DMS 273 treated with DMSO at 0.1 percent for 48 hours (cell line): ENCODE measurements around the gene CSRNP2.
"Not testable (repeated sequence)": the region's sequence is repeated elsewhere in the genome, so short reads cannot be mapped to it uniquely, and the experiment has no call there.

Source experiments
- DNase-seq: peaks from one replicate; lab custom pipeline; 2025; lab: John Stamatoyannopoulos, UW

The CSRNP2 gene

GRCh38 chr12:51083126-51083833, at the start of gene CSRNP2:
Gene CSRNP2 (minus strand): TSS chr12:51083596. CDS start chr12:51076561, 7,035 bp downstream.
- peak; percentile 72 for DNase-seq

- no peak for DNase-seq
Observed at GRCh38 chr12:51132693-51133092, 49.3 kb upstream of the CSRNP2 start.

GRCh38 chr12:51131745-51132521, 48.5 kb upstream of the CSRNP2 start:
- no peak for DNase-seq

GRCh38 chr12:51128919-51129318, 45.5 kb upstream of the CSRNP2 start:
- DNase-seq = no peak

GRCh38 chr12:51127050-51127729, 43.8 kb upstream of the CSRNP2 start:
- no peak for DNase-seq

- no peak for DNase-seq
Observed at GRCh38 chr12:51126297-51126696, 42.9 kb upstream of the CSRNP2 start.

GRCh38 chr12:51124504-51124903, 41.1 kb upstream of the CSRNP2 start:
- DNase-seq = no peak

GRCh38 chr12:51122844-51123243, 39.4 kb upstream of the CSRNP2 start:
- no peak for DNase-seq

GRCh38 chr12:51118706-51119105, 35.3 kb upstream of the CSRNP2 start:
- no peak for DNase-seq

GRCh38 chr12:51115533-51115932, 32.1 kb upstream of the CSRNP2 start:
- no peak for DNase-seq

- no peak for DNase-seq
Observed at GRCh38 chr12:51108136-51108535, 24.7 kb upstream of the CSRNP2 start.

- DNase-seq = no peak
Observed at GRCh38 chr12:51103977-51104376, 20.6 kb upstream of the CSRNP2 start.

GRCh38 chr12:51098611-51099010, 15.2 kb upstream of the CSRNP2 start:
- DNase-seq = no peak

GRCh38 chr12:51090705-51091229, 7.4 kb upstream of the CSRNP2 start:
- DNase-seq = no peak

- DNase-seq = no peak
Observed at GRCh38 chr12:51087818-51088217, 4.4 kb upstream of the CSRNP2 start.

GRCh38 chr12:51086933-51087332, 3.5 kb upstream of the CSRNP2 start:
- no peak for DNase-seq

- DNase-seq = no peak
Observed at GRCh38 chr12:51085757-51086156, 2.4 kb upstream of the CSRNP2 start.

- no peak for DNase-seq
Observed at GRCh38 chr12:51082561-51083125, 753 bp downstream of the CSRNP2 start.

- no peak for DNase-seq
Observed at GRCh38 chr12:51081421-51081820, 2.0 kb downstream of the CSRNP2 start.

GRCh38 chr12:51080136-51080535, 3.3 kb downstream of the CSRNP2 start:
- no peak for DNase-seq

GRCh38 chr12:51078866-51079265, 4.5 kb downstream of the CSRNP2 start:
- DNase-seq = not testable (repeated sequence)

GRCh38 chr12:51078346-51078745, 5.0 kb downstream of the CSRNP2 start:
- DNase-seq = not testable (repeated sequence)
